Activated B cell treated with CpG ODN at 0.5 μM for 24 hours (primary cell): Measurements from ENCODE around the gene GAPDH. TPM values are rescaled to one million over a fixed set of nuclear protein-coding genes. Genes with fewer than 3 reads are reported as not detected.

Experiments
- ATAC-seq: fragments of 200-7000 bp; cut with Tn5 transposase; one replicate; pipeline ENCODE4 v1.10.0; 2021; ENCODE audit warnings: low read depth, mild to moderate bottlenecking, moderate library complexity
- CTCF ChIA-PET: fragments of 350-600 bp; sonication (Branson Sonifier 250); formaldehyde crosslinking; loops from one replicate; lab custom pipeline; 2021; ENCODE audit warnings: antibody characterized with exemption; lab: Charles Lee
- POLR2A ChIA-PET: fragments of 350-600 bp; sonication (Branson Sonifier 250); formaldehyde crosslinking; loops from one replicate; lab custom pipeline; 2021; ENCODE audit warnings: antibody characterized with exemption; lab: Charles Lee
- DNase-seq: peaks from one replicate; pipeline ENCODE4 v3.0.0; 2022
- H3K27ac Mint-ChIP-seq: one replicate; pipeline ENCODE4 v1.8.0; 2020; ENCODE audit warnings: mixed read lengths
- H3K27me3 Mint-ChIP-seq: one replicate; pipeline ENCODE4 v1.8.0; 2021; ENCODE audit warnings: mixed read lengths
- H3K36me3 Mint-ChIP-seq: one replicate; pipeline ENCODE4 v1.8.0; 2021; ENCODE audit warnings: low read depth, mixed read lengths
- H3K4me1 Mint-ChIP-seq: one replicate; pipeline ENCODE4 v1.8.0; 2021; ENCODE audit warnings: mixed read lengths
- H3K4me3 Mint-ChIP-seq: one replicate; pipeline ENCODE4 v1.8.0; 2020; ENCODE audit warnings: mild to moderate bottlenecking, mixed read lengths
- H3K9me3 Mint-ChIP-seq: one replicate; pipeline ENCODE4 v1.8.0; 2020; ENCODE audit warnings: mixed read lengths
- intact Hi-C: fragments of 100-400 bp; cut with micrococcal nuclease; formaldehyde crosslinking; loops from one replicate; pipeline ENCODE4 v1.15.1; 2024
- total RNA-seq: library from RNA; stranded (reverse); gene quantifications from 2 replicates; pipeline ENCODE4 v1.2.3, GENCODE V29; 2022
- TF ChIP-seq, protein P1 (sequence below): fragments of 200-600 bp; IDR thresholded peaks from one replicate; pipeline ENCODE4 v1.8.0; 2022; ENCODE audit warnings: antibody characterized with exemption, mild to moderate bottlenecking

The GAPDH gene
- total RNA-seq, 1 donor from 2014 or later = 1,003 TPM

DNA sequence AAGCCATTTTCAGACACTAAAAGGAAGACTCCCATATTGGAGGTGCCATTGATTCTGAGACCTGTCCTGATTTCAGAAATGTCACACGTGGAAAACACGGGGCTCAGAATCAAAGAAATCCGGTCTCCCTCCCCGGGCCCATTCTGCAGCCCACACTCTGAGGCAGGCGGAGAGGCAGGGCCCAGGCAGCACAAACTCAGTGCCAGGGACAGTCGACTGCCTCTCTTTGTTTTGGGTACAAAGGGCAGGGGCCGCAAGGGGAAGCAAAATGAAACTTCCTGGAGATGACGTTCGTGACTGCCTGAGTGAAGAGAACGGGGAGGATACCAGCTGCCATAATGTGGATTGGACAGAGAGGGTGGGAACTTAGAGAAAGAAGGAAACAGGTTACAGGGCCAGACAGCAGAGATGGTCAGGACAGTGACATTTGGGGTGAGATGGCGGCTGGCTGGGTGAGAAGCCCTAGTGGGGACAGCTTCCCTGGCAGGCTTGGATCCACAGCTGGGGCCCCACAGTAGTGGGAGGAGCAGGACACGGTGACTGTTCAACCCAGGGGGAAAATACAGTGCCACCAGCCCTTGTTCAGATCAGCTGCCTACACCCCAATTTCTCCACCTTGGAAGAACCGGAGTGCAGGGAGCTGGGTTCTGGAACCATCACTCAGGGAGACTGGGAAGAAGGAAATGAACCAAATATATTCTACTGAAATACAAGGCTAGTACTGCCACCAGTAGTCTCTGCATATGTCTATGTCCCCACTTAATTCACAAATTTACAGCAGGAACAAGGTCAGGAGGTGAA is 8.1 kb downstream of the GAPDH start:
- Mint-ChIP-seq H3K9me3 (no peaks in the 10 kb centered on the region), H3K4me1 (peaks cover 28% of the 10 kb centered on the region), H3K4me3 (no peak overlapping the region), H3K27ac (no peak overlapping the region), H3K36me3 (peaks cover 56% of the 10 kb centered on the region), H3K27me3 (no peaks in the 10 kb centered on the region)
- POLR2A ChIA-PET = interaction anchor here (1.4 kb wide), 1 partner anchor 72 kb away, joined by 5 read pairs; the partner anchor contains the start of gene VAMP1
- TF ChIP-seq, protein P1, sequence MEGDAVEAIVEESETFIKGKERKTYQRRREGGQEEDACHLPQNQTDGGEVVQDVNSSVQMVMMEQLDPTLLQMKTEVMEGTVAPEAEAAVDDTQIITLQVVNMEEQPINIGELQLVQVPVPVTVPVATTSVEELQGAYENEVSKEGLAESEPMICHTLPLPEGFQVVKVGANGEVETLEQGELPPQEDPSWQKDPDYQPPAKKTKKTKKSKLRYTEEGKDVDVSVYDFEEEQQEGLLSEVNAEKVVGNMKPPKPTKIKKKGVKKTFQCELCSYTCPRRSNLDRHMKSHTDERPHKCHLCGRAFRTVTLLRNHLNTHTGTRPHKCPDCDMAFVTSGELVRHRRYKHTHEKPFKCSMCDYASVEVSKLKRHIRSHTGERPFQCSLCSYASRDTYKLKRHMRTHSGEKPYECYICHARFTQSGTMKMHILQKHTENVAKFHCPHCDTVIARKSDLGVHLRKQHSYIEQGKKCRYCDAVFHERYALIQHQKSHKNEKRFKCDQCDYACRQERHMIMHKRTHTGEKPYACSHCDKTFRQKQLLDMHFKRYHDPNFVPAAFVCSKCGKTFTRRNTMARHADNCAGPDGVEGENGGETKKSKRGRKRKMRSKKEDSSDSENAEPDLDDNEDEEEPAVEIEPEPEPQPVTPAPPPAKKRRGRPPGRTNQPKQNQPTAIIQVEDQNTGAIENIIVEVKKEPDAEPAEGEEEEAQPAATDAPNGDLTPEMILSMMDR = no peak
- CTCF ChIA-PET = no interaction called here
- no peak for ATAC-seq
- DNase-seq = no peak
- intact Hi-C loops = no loop called here

- peaks cover 62% of the 10 kb centered on the region for H3K36me3 Mint-ChIP-seq
- ChIA-PET CTCF (interaction anchor here (0.8 to 1.6 kb wide), 3 partner anchors 8 to 17 kb away, joined by 3 to 5 read pairs (median 3); no protein-coding TSS in a partner anchor), POLR2A (no interaction called here)
- DNase-seq (no peak), ATAC-seq (no peak)
- H3K27ac Mint-ChIP-seq = no peak overlapping the region
- H3K27me3 Mint-ChIP-seq = no peaks in the 10 kb centered on the region
- no peaks in the 10 kb centered on the region for H3K9me3 Mint-ChIP-seq
- TF ChIP-seq, protein P1 = no peak
- peaks cover 5% of the 10 kb centered on the region for H3K4me1 Mint-ChIP-seq
- H3K4me3 Mint-ChIP-seq = no peak overlapping the region
- intact Hi-C loops = no loop called here
These were observed 11.7 kb downstream of the GAPDH start for GRCh38 chr12:6546016-6546415.

DNA sequence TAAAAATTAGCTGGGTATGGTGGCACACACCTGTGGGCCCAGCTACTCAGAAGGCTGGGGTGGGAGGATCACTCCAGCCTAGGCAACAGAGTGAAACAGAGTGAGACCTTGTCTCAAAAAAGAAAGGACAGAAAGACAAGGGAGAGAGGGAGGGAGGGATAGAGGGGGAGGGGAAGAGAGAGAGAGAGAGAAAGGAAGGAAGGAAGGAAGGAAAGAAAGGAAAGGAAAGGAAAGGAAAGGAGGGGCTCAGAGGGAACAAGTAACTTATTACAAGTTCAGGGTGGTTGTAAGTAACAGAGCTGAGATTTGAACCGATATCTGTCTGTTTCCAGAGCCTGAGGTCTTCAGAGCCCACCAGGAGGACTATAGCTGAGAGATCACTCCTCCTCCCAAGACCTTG is 13.2 kb downstream of the GAPDH start:
- POLR2A ChIA-PET = interaction anchor here (0.6 to 0.7 kb wide), 2 partner anchors 179 to 215 kb away, joined by 3 to 8 read pairs; no protein-coding TSS in a partner anchor

DNA sequence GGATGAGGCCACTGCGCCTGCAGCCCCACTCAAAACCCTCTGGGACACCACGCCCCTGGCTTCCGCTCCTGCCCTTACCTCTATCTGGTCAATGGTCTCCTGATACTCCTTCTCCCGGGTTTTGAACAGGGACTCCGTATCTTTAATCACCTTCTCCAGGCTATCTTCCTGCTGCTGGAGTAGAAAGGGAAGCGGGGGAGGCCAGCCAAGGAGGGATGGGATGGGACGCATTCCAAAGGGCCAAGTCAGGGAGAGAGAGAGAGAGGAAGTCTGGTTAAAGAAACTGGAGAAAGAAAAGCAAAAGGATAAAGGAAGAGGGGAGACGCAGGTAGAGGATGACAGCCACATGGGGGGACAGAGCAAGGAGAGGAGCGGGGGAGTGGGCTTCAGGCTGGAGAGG is 13.7 kb downstream of the GAPDH start:
- no peaks in the 10 kb centered on the region for H3K9me3 Mint-ChIP-seq
- ChIA-PET CTCF (no interaction called here), POLR2A (no interaction called here)
- H3K36me3 Mint-ChIP-seq = peaks cover 64% of the 10 kb centered on the region
- ATAC-seq = no peak
- peaks cover 9% of the 10 kb centered on the region for H3K4me1 Mint-ChIP-seq
- no peak overlapping the region for H3K4me3 Mint-ChIP-seq
- intact Hi-C loops = no loop called here
- no peak for DNase-seq
- no peaks in the 10 kb centered on the region for H3K27me3 Mint-ChIP-seq
- TF ChIP-seq, protein P1 = no peak
- no peak overlapping the region for H3K27ac Mint-ChIP-seq

More for the DNA sequence above, 13.2 kb downstream of the GAPDH start:
- Mint-ChIP-seq H3K27me3 (no peaks in the 10 kb centered on the region), H3K9me3 (no peaks in the 10 kb centered on the region), H3K36me3 (peaks cover 64% of the 10 kb centered on the region), H3K4me1 (peaks cover 5% of the 10 kb centered on the region), H3K4me3 (no peak overlapping the region), H3K27ac (no peak overlapping the region)
- CTCF ChIA-PET = no interaction called here
- TF ChIP-seq, protein P1 = no peak
- DNase-seq (no peak), ATAC-seq (no peak)
- intact Hi-C loops = no loop called here

GRCh38 chr12:6548556-6548955 is 14.2 kb downstream of the GAPDH start:
- no peak for ATAC-seq

More at GRCh38 chr12:6548556-6548955, 14.2 kb downstream of the GAPDH start:
- Mint-ChIP-seq H3K27ac (no peak overlapping the region), H3K4me3 (no peak overlapping the region), H3K9me3 (no peaks in the 10 kb centered on the region), H3K36me3 (peaks cover 62% of the 10 kb centered on the region), H3K27me3 (no peaks in the 10 kb centered on the region), H3K4me1 (peaks cover 11% of the 10 kb centered on the region)
- DNase-seq = no peak
- POLR2A ChIA-PET = no interaction called here
- intact Hi-C loops = no loop called here
- TF ChIP-seq, protein P1 = no peak
- CTCF ChIA-PET = interaction anchor here (0.5 kb wide), 1 partner anchor 21 kb away, joined by 3 read pairs; no protein-coding TSS in a partner anchor
